Measurements from ENCODE around the gene EPB42.
"Not testable (repeated sequence)": the region's sequence is repeated elsewhere in the genome, so short reads cannot be mapped to it uniquely, and the experiment has no call there.

EPB42 gene

GRCh38 chr15:43212299-43212698, 8.5 kb downstream of the EPB42 start:
- no peak for DNase-seq (ENCODE audit: low read depth in 2 of 2)

- no peak for DNase-seq (ENCODE audit: low read depth in 2 of 2)
Measured at GRCh38 chr15:43211224-43211735, 9.5 kb downstream of the EPB42 start.

- DNase-seq (ENCODE audit: low read depth in 2 of 2): no peak
Measured at GRCh38 chr15:43210807-43211206, 10.0 kb downstream of the EPB42 start.

DNA sequence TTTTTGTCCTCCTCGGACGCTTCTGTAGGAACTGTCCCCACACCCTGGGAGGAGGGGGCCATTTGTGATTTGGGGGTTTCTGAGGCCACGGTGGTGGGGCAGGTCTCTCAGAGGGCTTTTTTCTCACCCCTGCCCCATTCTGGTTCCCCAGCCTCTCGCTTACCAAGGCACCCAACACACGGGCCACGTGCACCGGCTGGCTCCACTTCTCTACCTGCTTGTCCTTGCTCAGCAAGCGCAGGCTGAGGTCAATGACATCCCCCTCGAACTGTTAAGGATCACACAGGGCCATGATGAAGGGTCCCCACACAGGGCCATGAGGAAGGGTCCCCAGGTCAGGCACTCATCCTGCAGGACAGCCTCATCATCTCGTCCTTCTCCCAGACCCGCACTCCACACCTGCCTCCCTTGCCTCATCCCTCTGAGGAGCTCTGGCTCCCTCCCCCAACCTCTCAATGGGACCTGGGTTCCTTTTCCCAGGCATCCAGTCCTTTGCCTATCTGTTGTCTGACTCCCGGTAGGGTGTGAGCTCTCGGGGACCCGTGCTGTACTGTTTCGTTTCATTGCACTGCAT, 10.6 kb downstream of the EPB42 start:
- DNase-seq (ENCODE audit: low read depth in 2 of 2): no peak

GRCh38 chr15:43209059-43209824, 11.6 kb downstream of the EPB42 start:
- no peak for DNase-seq (ENCODE audit: low read depth in 2 of 2)

DNA sequence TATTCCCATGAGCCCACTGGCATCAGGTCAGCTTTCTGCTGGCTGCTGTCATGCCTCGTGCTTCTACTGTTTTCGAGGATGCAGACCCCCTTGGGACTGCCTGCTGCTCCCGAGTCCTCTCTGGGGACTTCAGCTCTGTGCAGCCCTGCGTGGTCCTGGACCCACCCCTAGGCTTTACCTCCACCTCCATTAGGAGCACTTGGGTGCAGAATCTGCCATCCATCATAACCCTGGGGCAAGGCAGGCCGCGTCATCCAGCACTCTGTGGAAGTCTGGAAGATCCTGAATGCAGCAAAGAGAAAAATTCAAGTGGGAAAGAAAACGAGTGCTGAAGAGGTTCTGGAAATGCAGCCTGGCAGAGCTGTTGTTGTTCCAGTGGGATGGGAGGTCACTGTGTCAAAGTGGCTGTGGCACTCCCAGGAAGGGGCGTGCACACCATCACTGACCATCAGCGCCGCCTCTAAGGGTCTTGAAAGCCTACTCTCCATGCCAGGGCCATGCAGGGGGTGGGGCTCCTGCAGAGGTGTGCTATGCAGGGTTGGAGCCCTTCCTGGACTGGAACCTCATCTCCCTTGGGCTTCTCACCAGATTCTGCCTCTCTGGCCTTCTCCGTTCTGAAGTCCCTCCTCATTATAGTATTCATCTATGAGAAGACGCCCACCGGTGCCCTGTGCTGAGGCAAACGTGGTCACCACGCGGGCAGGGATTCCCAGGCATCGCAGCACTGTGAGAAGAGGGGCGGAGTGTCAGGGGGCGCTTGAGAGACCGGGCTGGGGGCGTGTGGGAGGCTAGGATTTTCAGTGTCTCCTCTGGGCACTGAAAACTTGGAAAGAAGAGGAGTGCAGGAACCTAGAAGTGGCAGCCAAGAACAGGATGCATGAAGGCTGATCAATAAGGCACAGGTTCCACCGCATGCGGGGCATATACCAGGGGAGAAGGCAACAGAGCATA, 12.5 kb downstream of the EPB42 start:
- no peak for DNase-seq (ENCODE audit: low read depth in 2 of 2)

DNA sequence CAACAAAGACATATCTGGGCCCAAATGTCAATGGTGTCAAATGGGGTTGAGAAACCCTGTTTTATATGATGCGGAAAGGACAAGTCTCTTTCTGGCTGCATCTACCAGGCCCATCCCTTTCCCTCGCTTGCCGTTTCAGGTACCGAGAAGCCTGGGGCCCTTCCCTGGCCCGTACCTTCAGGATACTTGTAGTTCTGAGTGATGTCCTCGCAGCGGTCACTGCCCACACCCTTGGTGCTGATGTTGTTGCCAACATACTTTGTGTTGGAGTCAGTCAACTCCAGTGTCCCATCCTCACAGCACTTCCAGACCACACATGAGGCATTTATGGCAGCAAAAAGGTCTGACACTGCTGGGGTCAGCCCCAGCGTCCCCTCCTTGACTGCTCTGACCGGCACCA, 13.8 kb downstream of the EPB42 start:
- DNase-seq (ENCODE audit: low read depth in 2 of 2): no peak

GRCh38 chr15:43206054-43206453, 14.8 kb downstream of the EPB42 start:
- DNase-seq (ENCODE audit: low read depth in 2 of 2): no peak

DNA sequence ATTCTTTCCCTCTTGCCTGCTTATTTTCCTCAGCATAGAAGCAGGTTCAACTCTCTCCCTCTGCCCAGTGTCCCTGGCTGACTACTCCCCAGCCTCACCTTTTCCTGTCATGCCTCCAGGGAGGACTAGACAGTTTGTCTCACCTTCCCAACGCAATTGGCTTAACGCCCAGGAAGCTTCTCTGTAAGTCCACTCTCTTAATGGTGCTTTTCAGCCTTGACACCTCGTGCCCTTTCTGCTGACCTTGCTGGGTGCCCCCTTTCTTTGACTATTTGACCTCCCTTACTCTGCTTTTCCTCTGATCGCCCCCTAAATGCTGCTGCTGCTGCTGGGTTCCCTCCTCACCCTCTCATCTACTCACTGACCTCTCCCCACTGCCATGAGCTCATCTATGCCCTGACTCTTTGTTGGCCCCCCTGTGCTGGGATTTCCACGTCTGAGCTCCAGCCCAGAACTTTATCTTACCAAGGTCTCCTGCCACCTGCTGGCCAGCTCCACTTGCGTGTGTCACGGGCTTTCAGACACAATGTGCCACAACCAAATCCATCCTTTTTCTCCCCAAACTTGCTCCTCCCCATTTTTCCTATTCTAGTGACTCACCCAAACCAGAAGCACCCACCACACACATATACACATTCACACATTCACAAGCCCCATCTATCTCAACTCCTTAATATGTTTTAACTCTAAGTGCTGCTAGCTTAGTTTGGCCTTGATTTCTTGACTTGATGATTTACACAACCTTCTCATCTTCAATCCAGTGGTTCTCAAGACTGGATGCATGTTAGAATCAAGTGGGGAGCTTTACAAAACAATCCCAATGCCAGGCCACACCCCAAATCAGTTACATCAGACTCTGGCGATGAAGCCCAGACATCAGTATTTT, 16.6 kb downstream of the EPB42 start:
- DNase-seq (ENCODE audit: low read depth in 2 of 2): peak in 1 of 2 experiments; percentile 25

DNA sequence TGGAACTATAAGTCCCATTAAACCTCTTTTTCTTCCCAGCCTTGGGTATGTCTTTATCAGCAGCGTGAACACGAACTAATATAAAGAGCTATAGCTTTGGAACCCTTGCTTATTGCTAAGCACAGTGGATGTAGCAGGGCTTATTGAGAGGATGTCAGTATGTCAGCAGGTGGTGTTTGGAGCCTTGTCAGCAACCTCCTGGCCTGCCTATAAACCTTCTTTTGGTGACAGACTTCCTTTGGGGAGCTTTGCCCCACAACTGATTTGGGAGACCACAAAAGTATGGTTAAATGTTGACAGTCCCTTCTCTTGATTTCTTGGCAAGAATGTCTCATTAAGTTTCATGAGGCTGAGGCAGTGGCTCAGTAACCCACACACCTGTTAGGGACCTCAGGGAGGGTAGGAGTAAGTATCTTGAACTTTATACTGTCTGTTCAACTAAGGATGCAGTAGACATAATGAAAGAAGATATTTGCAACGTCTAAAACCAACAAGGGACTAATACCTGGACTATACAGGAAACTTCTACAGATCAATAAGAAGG, 20.8 kb downstream of the EPB42 start:
- no peak for DNase-seq (ENCODE audit: low read depth in 2 of 2)

GRCh38 chr15:43198992-43199391, 21.8 kb downstream of the EPB42 start:
- no peak for DNase-seq (ENCODE audit: low read depth in 2 of 2)

GRCh38 chr15:43198556-43198955, 22.3 kb downstream of the EPB42 start:
- DNase-seq (ENCODE audit: low read depth in 2 of 2): not testable (repeated sequence)

DNA sequence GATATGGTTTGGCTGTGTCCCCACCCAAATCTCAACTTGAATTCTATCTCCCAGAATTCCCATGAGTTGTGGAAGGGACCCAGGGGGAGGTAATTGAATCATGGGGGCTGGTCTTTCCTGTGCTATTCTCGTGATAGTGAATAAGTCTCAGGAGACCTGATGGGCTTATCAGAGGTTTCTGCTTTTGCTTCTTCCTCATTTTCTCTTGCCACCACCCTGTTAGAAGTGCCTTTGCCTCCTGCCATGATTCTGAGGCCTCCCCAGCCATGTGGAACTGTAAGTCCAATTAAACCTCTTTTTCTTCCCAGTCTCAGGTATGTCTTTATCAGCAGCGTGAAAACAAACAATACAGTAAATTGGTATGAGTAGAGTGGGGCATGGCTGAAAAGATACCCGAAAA, 23.0 kb downstream of the EPB42 start:
- not testable (repeated sequence) for DNase-seq (ENCODE audit: low read depth in 2 of 2)

GRCh38 chr15:43196760-43197548, 23.9 kb downstream of the EPB42 start:
- no peak for DNase-seq (ENCODE audit: low read depth in 2 of 2)

GRCh38 chr15:43194795-43195194, 26.0 kb downstream of the EPB42 start:
- no peak for DNase-seq (ENCODE audit: low read depth in 2 of 2)

DNA sequence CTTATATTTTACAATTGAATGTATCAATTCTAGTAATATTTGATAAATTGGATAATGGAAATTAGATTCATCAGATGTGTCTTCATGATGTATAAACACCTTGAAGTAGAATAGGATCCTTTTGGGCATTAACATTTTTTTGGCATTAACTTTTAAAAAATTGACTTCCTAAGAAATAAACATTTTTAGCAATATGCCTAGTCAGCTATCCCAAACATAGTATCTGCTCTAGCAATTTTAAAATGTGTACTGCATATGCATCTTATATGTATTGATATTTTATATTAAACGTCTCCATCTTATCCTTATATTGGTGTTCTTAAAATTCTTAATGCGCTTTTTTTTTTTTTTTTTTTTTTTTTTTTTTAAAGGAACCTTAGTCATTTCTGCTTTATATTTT, 27.1 kb downstream of the EPB42 start:
- no peak for DNase-seq (ENCODE audit: low read depth in 2 of 2)

DNA sequence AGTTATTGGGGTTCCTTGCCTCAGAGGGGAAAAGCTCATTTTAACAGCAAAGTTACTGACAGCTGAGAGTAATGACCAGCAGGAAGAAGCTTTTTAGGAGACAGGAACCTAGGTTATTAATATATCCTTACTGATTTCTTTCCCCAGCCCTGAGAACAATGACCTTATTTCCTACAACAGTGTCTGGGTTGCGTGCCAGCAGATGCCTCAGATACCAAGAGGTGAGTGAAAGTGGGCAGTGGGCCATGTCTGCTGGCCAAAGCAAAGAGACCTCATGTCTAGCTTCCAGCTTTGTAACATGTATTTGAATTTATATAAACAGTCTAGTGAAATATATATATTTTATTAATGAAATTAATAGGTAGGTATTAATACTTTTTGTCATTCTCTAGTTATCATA, 30.6 kb downstream of the EPB42 start:
- no peak for DNase-seq (ENCODE audit: low read depth in 2 of 2)

DNA sequence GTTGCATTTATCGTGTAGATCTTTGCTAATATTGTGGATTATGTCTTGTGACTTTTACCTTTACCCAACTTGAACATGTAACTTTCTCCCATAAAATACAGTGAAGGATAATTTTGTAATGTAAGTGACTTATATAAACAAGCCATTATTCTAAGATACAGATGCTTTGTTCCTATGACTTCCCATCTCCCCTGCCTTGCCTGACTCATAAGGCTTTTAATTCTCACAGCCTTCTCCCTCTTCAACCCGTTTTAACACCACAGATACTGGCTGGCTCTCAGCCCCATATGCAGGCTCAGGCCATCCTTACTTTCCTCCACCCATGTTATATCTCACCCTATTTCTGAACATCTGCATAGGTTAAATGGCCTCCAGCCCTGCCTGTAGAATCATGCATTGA, 31.5 kb downstream of the EPB42 start:
- no peak for DNase-seq (ENCODE audit: low read depth in 2 of 2)

GRCh38 chr15:43187544-43188155, 33.2 kb downstream of the EPB42 start:
- no peak for DNase-seq (ENCODE audit: low read depth in 2 of 2)

- no peak for DNase-seq (ENCODE audit: low read depth in 2 of 2)
Measured at GRCh38 chr15:43186003-43186353, 34.8 kb downstream of the EPB42 start.
